KMS-11 (cell line): ENCODE data around the gene ANKRD33B.

Source experiments
- H2AFZ ChIP-seq: fragments of 200-600 bp; sonication (generic); 2 replicates; pipeline ENCODE4 v1.6.1; 2016; ENCODE audit warnings: antibody characterized with exemption, mixed run types, low read depth
- H3K27ac ChIP-seq: fragments of 200-600 bp; sonication (generic); 2 replicates; pipeline ENCODE4 v1.6.1; 2016; ENCODE audit warnings: mild to moderate bottlenecking, mixed run types
- H3K27me3 ChIP-seq: fragments of 200-600 bp; sonication (generic); 2 replicates; pipeline ENCODE4 v1.6.1; 2017; ENCODE audit warnings: mild to moderate bottlenecking, low read depth, mixed run types, moderate library complexity; ENCODE audit not compliant: insufficient read depth
- H3K36me3 ChIP-seq: fragments of 200-600 bp; sonication (generic); 2 replicates; pipeline ENCODE4 v1.6.1; 2017; ENCODE audit warnings: mild to moderate bottlenecking, mixed run types; ENCODE audit not compliant: insufficient read depth
- H3K4me1 ChIP-seq: fragments of 200-600 bp; sonication (generic); 2 replicates; pipeline ENCODE4 v1.6.1; 2016; ENCODE audit warnings: mild to moderate bottlenecking, low read depth, mixed run types; ENCODE audit not compliant: poor library complexity, severe bottlenecking
- H3K4me2 ChIP-seq: fragments of 200-600 bp; sonication (generic); 2 replicates; pipeline ENCODE4 v1.7.0; 2016; ENCODE audit warnings: mild to moderate bottlenecking, mixed run types
- H3K4me3 ChIP-seq: fragments of 200-600 bp; sonication (generic); IDR thresholded peaks from 2 replicates; pipeline ENCODE4 v1.6.1; 2017; ENCODE audit warnings: low read depth, low read length, mixed read lengths; ENCODE audit not compliant: insufficient read depth
- H3K79me2 ChIP-seq: fragments of 200-600 bp; sonication (generic); 2 replicates; pipeline ENCODE4 v1.6.1; 2016; ENCODE audit warnings: low read depth, mixed run types; ENCODE audit not compliant: insufficient read depth
- H3K9ac ChIP-seq: fragments of 200-600 bp; sonication (generic); 2 replicates; pipeline ENCODE4 v1.6.1; 2016; ENCODE audit warnings: mild to moderate bottlenecking, mixed run types
- H4K20me1 ChIP-seq: fragments of 200-600 bp; sonication (generic); 2 replicates; pipeline ENCODE4 v1.6.1; 2016; ENCODE audit warnings: mild to moderate bottlenecking, mixed run types; ENCODE audit not compliant: insufficient read depth
- TF ChIP-seq, protein P1 (sequence below): fragments of 200-600 bp; sonication (generic); conservative IDR thresholded peaks from 2 replicates; pipeline ENCODE4 v1.6.1; 2017; ENCODE audit warnings: low read depth, mild to moderate bottlenecking, antibody characterized with exemption, low read length, moderate library complexity, mixed read lengths

ANKRD33B gene

DNA sequence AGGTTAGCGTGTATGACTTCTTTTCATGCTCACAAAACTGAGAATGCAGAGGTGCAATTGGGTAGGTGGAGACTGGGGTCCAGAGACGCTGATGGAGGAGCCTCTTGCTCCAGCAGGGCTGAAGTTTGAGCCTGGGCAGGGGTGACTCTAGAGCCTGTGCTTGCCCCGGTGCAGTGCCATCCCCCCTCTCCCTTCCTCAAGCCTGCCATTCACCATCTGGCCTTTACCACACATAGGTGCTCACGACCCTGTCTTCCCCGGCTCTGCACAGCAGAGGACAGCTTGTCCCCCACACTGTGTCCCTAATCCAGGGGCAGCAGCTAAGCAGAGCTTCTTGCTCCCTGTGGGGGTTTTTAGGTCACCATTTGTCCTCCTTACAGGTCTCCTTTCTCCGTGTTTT lies 110.7 kb downstream of the ANKRD33B start:
- no peaks in the 10 kb centered on the region for H3K79me2 ChIP-seq
- no peak overlapping the region for H2AFZ ChIP-seq
- no peaks in the 10 kb centered on the region for H3K36me3 ChIP-seq
- no peaks in the 10 kb centered on the region for H3K4me1 ChIP-seq
- H3K4me2 ChIP-seq = no peak overlapping the region
- H3K27ac ChIP-seq = no peak overlapping the region
- H3K9ac ChIP-seq = no peak overlapping the region
- TF ChIP-seq, protein P1, sequence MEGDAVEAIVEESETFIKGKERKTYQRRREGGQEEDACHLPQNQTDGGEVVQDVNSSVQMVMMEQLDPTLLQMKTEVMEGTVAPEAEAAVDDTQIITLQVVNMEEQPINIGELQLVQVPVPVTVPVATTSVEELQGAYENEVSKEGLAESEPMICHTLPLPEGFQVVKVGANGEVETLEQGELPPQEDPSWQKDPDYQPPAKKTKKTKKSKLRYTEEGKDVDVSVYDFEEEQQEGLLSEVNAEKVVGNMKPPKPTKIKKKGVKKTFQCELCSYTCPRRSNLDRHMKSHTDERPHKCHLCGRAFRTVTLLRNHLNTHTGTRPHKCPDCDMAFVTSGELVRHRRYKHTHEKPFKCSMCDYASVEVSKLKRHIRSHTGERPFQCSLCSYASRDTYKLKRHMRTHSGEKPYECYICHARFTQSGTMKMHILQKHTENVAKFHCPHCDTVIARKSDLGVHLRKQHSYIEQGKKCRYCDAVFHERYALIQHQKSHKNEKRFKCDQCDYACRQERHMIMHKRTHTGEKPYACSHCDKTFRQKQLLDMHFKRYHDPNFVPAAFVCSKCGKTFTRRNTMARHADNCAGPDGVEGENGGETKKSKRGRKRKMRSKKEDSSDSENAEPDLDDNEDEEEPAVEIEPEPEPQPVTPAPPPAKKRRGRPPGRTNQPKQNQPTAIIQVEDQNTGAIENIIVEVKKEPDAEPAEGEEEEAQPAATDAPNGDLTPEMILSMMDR = no peak
- no peaks in the 10 kb centered on the region for H4K20me1 ChIP-seq
- H3K4me3 ChIP-seq = no peak overlapping the region
- H3K27me3 ChIP-seq = no peaks in the 10 kb centered on the region

DNA sequence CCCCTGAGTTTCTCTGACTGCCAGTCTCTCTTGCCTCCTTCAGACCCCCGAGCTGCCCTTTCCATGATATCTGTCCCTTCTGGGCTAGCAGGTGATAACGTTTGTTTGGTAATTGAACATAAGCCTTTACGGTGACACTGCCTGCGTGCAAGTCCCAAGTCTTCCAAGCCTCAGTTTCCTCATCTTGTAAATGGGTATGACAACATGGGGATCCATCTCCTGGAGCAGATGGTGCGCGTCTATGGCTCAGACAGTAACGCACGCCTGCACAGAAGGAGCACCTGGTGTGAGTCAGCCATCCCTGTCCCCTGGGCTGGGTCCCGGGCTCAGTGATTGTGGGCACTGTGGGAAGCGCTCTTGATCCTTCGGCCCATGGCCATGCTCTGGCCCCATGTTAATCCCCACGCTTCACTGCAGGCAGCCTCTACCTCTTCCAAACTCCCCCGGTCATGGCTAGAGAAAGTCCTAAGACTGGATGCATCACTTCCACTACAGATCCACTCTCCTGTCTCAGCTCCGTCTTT lies 111.4 kb downstream of the ANKRD33B start:
- Histone ChIP-seq H2AFZ (no peak overlapping the region), H3K79me2 (no peaks in the 10 kb centered on the region), H3K36me3 (no peaks in the 10 kb centered on the region), H3K27me3 (no peaks in the 10 kb centered on the region), H3K4me3 (no peak overlapping the region), H3K9ac (no peak overlapping the region), H3K4me1 (no peaks in the 10 kb centered on the region), H4K20me1 (no peaks in the 10 kb centered on the region), H3K27ac (no peak overlapping the region), H3K4me2 (no peak overlapping the region)
- TF ChIP-seq, protein P1 = no peak

DNA sequence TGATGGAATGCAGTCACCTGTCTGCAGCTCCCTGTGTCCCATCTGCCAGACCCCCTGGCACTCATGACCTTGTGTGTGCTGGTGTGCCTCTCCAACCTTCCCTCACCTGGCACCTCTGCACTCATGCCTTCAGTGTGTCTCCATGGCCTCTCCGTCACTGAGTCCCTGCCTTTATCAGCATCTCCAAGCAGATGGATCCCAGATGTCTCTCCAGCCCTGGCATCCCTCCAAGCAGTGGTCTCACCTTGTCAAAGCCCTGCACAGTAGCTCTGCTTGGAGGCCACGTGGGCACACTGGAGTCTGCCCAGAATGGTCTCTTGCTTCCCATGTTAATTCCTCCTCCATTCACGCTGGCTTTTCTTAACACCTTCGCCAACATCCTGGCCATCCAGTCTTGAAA lies 112.4 kb downstream of the ANKRD33B start:
- H3K79me2 ChIP-seq = no peaks in the 10 kb centered on the region
- no peak overlapping the region for H3K27ac ChIP-seq
- H2AFZ ChIP-seq = no peak overlapping the region
- H3K27me3 ChIP-seq = no peaks in the 10 kb centered on the region
- H3K36me3 ChIP-seq = no peaks in the 10 kb centered on the region
- TF ChIP-seq, protein P1 = no peak
- H3K4me1 ChIP-seq = no peaks in the 10 kb centered on the region
- no peak overlapping the region for H3K4me3 ChIP-seq
- no peaks in the 10 kb centered on the region for H4K20me1 ChIP-seq
- no peak overlapping the region for H3K4me2 ChIP-seq
- no peak overlapping the region for H3K9ac ChIP-seq

DNA sequence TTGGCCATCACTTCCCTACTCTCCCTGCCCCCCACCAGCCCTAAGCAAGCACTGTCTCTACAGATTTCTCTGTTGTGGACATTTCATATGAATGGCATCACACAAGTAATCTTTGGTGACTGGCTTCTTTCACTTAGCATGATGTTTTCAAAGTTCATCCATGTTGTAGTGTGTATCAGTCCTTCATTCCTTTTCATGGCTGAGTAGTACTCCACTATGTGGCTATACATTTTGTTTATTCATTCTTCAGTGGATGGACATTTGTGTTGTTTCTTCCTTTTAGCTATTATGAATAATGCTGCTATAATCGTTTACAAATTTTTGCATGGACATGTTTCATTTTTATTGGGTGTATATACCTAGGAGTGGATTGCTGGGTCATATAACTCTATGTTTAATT lies 113.1 kb downstream of the ANKRD33B start:
- Histone ChIP-seq H3K4me2 (no peak overlapping the region), H3K4me1 (no peaks in the 10 kb centered on the region), H3K79me2 (no peaks in the 10 kb centered on the region), H2AFZ (no peak overlapping the region), H3K27ac (no peak overlapping the region), H3K9ac (no peak overlapping the region), H4K20me1 (no peaks in the 10 kb centered on the region), H3K27me3 (no peaks in the 10 kb centered on the region), H3K4me3 (no peak overlapping the region), H3K36me3 (no peaks in the 10 kb centered on the region)
- TF ChIP-seq, protein P1 = no peak

DNA sequence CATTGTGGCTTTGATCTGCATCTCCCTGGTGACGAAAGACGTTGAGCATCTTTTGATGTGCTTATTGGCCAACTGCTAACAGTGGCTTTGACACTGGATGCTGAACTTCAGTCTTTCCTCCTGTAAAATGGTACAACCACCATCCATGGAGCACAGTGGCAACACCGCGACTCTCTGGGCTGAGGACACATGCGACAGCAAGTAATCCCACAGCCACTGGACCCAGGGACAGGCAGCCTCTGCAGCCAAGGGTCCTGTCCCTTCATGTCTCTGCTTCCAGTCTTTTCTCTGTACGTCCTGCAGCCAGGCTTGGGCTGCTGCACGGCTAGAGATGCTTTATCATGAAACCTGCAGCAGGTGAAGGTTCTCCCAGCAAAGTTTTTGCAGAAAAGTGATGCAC lies 113.7 kb downstream of the ANKRD33B start:
- no peak overlapping the region for H3K4me3 ChIP-seq
- H3K9ac ChIP-seq = no peak overlapping the region
- H3K27me3 ChIP-seq = no peaks in the 10 kb centered on the region
- H3K4me1 ChIP-seq = no peaks in the 10 kb centered on the region
- H3K79me2 ChIP-seq = no peaks in the 10 kb centered on the region
- H4K20me1 ChIP-seq = no peaks in the 10 kb centered on the region
- H3K27ac ChIP-seq = no peak overlapping the region
- H2AFZ ChIP-seq = no peak overlapping the region
- TF ChIP-seq, protein P1 = no peak
- H3K36me3 ChIP-seq = no peaks in the 10 kb centered on the region
- no peak overlapping the region for H3K4me2 ChIP-seq
